PC-3 (cell line): Measurements from ENCODE around the gene TTF2. TPM values are rescaled to one million over a fixed set of nuclear protein-coding genes. Genes with fewer than 3 reads are reported as not detected.

Experiments used
- ATAC-seq: fragments of 200-7000 bp; cut with Tn5 transposase; 2 replicates; pipeline ENCODE4 v1.9.1; 2020; ENCODE audit warnings: mild to moderate bottlenecking, moderate library complexity
- BruUV-seq: library from RNA; stranded (reverse); fragments of 400-500 nt; replicated peaks from 2 replicates; lab custom pipeline; 2021; lab: Mats Ljungman, UMichigan
- CTCF ChIA-PET: fragments of 300-600 bp; sonication (Branson Sonifier 250); formaldehyde crosslinking; loops from one replicate; lab custom pipeline; 2022; ENCODE audit warnings: antibody characterized with exemption; lab: Charles Lee
- POLR2A ChIA-PET: fragments of 300-600 bp; sonication (Branson Sonifier 250); formaldehyde crosslinking; loops from one replicate; lab custom pipeline; 2022; ENCODE audit warnings: antibody characterized with exemption; ENCODE audit not compliant: unreplicated experiment; lab: Charles Lee
- DNase-seq: peaks from one replicate; pipeline ENCODE4 v3.0.0-alpha.2; 2015
- H2AFZ ChIP-seq: fragments of 300-600 bp; sonication (generic); 2 replicates; pipeline ENCODE4 v1.6.0; 2016; ENCODE audit warnings: antibody characterized with exemption, low read length
- H3F3A ChIP-seq: fragments of 300-600 bp; sonication (generic); one replicate; pipeline ENCODE4 v1.6.0; 2017; ENCODE audit warnings: antibody characterized with exemption, low read length, control low read depth, mild to moderate bottlenecking; ENCODE audit not compliant: unreplicated experiment
- H3K27ac ChIP-seq: fragments of 300-600 bp; sonication (generic); 2 replicates; pipeline ENCODE4 v1.5.1; 2016; ENCODE audit warnings: mild to moderate bottlenecking, low read length
- H3K27me3 ChIP-seq: fragments of 300-600 bp; sonication (generic); 2 replicates; pipeline ENCODE4 v1.6.1; 2016; ENCODE audit warnings: low read length, mixed read lengths
- H3K36me3 ChIP-seq: fragments of 300-600 bp; sonication (generic); 2 replicates; pipeline ENCODE4 v1.6.1; 2016; ENCODE audit warnings: low read depth, mixed run types, low read length, mixed read lengths
- H3K4me1 ChIP-seq: fragments of 300-600 bp; sonication (generic); 2 replicates; pipeline ENCODE4 v1.5.1; 2016; ENCODE audit warnings: low read length; ENCODE audit not compliant: insufficient read depth
- H3K4me2 ChIP-seq: fragments of 300-600 bp; sonication (generic); 2 replicates; pipeline ENCODE4 v1.6.0; 2016; ENCODE audit warnings: low read length
- H3K4me3 ChIP-seq: fragments of 300-600 bp; sonication (generic); 2 replicates; pipeline ENCODE4 v1.5.1; 2016; ENCODE audit warnings: mild to moderate bottlenecking, low read length, mixed read lengths
- H3K79me2 ChIP-seq: fragments of 300-600 bp; sonication (generic); 2 replicates; pipeline ENCODE4 v1.6.1; 2017; ENCODE audit warnings: low read length, mixed read lengths
- H3K9ac ChIP-seq: fragments of 300-600 bp; sonication (generic); 2 replicates; pipeline ENCODE4 v1.6.0; 2016; ENCODE audit warnings: mild to moderate bottlenecking, low read length
- H3K9me2 ChIP-seq: fragments of 300-600 bp; sonication (generic); replicated peaks from 2 replicates; pipeline ENCODE4 v1.6.1; 2016; ENCODE audit warnings: mixed run types, low read length, mixed read lengths
- H3K9me3 ChIP-seq: fragments of 300-600 bp; sonication (generic); 2 replicates; pipeline ENCODE4 v1.6.1; 2016; ENCODE audit warnings: low read length, mixed read lengths
- H4K20me1 ChIP-seq: fragments of 300-600 bp; sonication (generic); 2 replicates; pipeline ENCODE4 v1.6.1; 2016; ENCODE audit warnings: low read length, mixed read lengths
- EZH2 ChIP-seq: fragments of 300-600 bp; sonication (generic); IDR thresholded peaks from one replicate; pipeline ENCODE4 v1.6.1; 2017; ENCODE audit warnings: antibody characterized with exemption, mild to moderate bottlenecking, low read length; ENCODE audit not compliant: unreplicated experiment
- EZH2phosphoT487 ChIP-seq: fragments of 300-600 bp; sonication (generic); IDR thresholded peaks from 2 replicates; pipeline ENCODE4 v1.6.1; 2018; ENCODE audit warnings: mild to moderate bottlenecking, antibody characterized with exemption, low read length, borderline replicate concordance
- intact Hi-C: fragments of 100-400 bp; cut with micrococcal nuclease; formaldehyde crosslinking; loops from 2 replicates; pipeline ENCODE4 v1.9.0; 2023
- total RNA-seq: library from RNA; depleted of rRNA; stranded (reverse); fragments of >200 nt; gene quantifications from 2 replicates; pipeline ENCODE4 v1.2.3, GENCODE V29; 2014
- TF ChIP-seq, protein P1 (sequence below): fragments of 300-600 bp; sonication (generic); conservative IDR thresholded peaks from 2 replicates; pipeline ENCODE4 v1.5.1; 2017; ENCODE audit warnings: antibody characterized with exemption, low read depth, mild to moderate bottlenecking, low read length

Gene TTF2
- total RNA-seq, 1 experiment from 2014 or later, result 25.1 TPM

DNA sequence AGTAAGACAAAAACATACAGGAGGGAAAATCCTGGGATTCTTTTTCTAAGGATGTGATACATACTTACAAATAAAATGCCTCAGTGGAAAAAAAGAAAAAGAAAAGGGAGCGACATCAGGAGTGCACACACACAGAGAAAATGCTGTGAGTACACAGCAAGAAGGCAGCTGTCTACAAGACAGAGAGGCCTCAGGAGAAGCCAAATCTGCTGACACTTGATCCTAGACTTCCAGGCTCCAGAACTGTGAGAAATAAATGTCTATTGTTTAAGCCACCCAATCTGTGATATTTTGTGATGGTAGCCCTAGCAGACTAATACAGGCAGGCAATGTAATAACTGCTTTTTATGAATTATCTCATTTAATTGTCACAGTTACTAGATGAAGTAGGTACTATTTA, 78.4 kb downstream of the TTF2 start:
- Histone ChIP-seq H3K27ac (no peak overlapping the region), H4K20me1 (no peaks in the 10 kb centered on the region), H3F3A (no peaks in the 10 kb centered on the region), H3K4me2 (no peak overlapping the region), H3K36me3 (no peaks in the 10 kb centered on the region), H3K27me3 (no peaks in the 10 kb centered on the region), H3K4me3 (no peak overlapping the region), H3K4me1 (peaks cover 7% of the 10 kb centered on the region), H3K79me2 (no peaks in the 10 kb centered on the region), H3K9me3 (no peaks in the 10 kb centered on the region), H2AFZ (no peak overlapping the region), H3K9ac (no peak overlapping the region), H3K9me2 (no peaks in the 10 kb centered on the region)
- intact Hi-C loops, result no loop called here
- ATAC-seq (no peak), DNase-seq (no peak)
- ChIA-PET POLR2A (no interaction called here), CTCF (no interaction called here)
- BruUV-seq, result no TSS peak
- TF ChIP-seq EZH2phosphoT487 (no peak), EZH2 (no peak)
- TF ChIP-seq, protein P1, sequence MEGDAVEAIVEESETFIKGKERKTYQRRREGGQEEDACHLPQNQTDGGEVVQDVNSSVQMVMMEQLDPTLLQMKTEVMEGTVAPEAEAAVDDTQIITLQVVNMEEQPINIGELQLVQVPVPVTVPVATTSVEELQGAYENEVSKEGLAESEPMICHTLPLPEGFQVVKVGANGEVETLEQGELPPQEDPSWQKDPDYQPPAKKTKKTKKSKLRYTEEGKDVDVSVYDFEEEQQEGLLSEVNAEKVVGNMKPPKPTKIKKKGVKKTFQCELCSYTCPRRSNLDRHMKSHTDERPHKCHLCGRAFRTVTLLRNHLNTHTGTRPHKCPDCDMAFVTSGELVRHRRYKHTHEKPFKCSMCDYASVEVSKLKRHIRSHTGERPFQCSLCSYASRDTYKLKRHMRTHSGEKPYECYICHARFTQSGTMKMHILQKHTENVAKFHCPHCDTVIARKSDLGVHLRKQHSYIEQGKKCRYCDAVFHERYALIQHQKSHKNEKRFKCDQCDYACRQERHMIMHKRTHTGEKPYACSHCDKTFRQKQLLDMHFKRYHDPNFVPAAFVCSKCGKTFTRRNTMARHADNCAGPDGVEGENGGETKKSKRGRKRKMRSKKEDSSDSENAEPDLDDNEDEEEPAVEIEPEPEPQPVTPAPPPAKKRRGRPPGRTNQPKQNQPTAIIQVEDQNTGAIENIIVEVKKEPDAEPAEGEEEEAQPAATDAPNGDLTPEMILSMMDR, result no peak

GRCh38 chr1:117142200-117142599, 82.1 kb downstream of the TTF2 start:
- POLR2A ChIA-PET, result no interaction called here
- H3K4me3 ChIP-seq, result no peak overlapping the region
- CTCF ChIA-PET, result no interaction called here
- no peaks in the 10 kb centered on the region for H3K36me3 ChIP-seq
- no peak for TF ChIP-seq EZH2phosphoT487
- no peak for TF ChIP-seq EZH2
- TF ChIP-seq, protein P1, result no peak
- no peaks in the 10 kb centered on the region for H3K27me3 ChIP-seq
- H3F3A ChIP-seq, result no peaks in the 10 kb centered on the region
- H2AFZ ChIP-seq, result no peak overlapping the region
- DNase-seq (no peak), ATAC-seq (no peak)
- H3K9me2 ChIP-seq, result no peaks in the 10 kb centered on the region
- H4K20me1 ChIP-seq, result no peaks in the 10 kb centered on the region
- intact Hi-C loops, result no loop called here
- no peaks in the 10 kb centered on the region for H3K79me2 ChIP-seq
- no peak overlapping the region for H3K9ac ChIP-seq
- H3K9me3 ChIP-seq, result no peaks in the 10 kb centered on the region
- BruUV-seq, result no TSS peak
- no peak overlapping the region for H3K27ac ChIP-seq
- no peak overlapping the region for H3K4me2 ChIP-seq
- H3K4me1 ChIP-seq, result peaks cover 26% of the 10 kb centered on the region

DNA sequence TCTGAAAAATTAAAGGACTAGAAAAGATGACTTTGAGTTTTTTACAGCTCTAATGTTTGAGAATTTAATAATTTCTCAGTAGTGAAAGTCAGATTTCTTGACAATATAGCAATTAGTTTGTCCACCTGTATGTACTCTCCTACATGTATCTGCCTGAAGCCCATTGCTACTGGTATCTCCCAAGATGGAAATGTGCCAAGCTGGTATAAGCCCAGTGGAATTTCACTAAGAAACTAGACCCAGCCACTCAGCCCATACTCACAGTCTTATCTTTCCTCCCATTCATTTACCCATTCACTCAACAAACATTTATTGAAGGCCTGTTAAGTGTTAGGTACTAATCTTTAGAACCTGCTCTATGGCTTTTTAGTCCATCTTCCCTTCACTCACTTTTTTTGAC, 83.0 kb downstream of the TTF2 start:
- POLR2A ChIA-PET, result no interaction called here
- BruUV-seq, result no TSS peak

More for the DNA sequence above, 83.0 kb downstream of the TTF2 start:
- Histone ChIP-seq H4K20me1 (no peaks in the 10 kb centered on the region), H3K27me3 (no peaks in the 10 kb centered on the region), H3F3A (peaks cover 8% of the 10 kb centered on the region), H3K4me1 (peaks cover 33% of the 10 kb centered on the region), H3K79me2 (no peaks in the 10 kb centered on the region), H3K9me2 (no peaks in the 10 kb centered on the region), H3K9me3 (no peaks in the 10 kb centered on the region), H3K27ac (peak overlapping the region; percentile 27; the same call in 1 of the 2 replicates), H2AFZ (peak overlapping the region; percentile 16; the same call in 1 of the 2 replicates), H3K4me2 (peak overlapping the region; percentile 20; the same call in 1 of the 2 replicates), H3K4me3 (no peak overlapping the region), H3K36me3 (no peaks in the 10 kb centered on the region), H3K9ac (no peak overlapping the region)
- CTCF ChIA-PET, result no interaction called here
- ATAC-seq (no peak), DNase-seq (peak; percentile 66)
- TF ChIP-seq, protein P1, result no peak
- intact Hi-C loops, result no loop called here
